ENCODE results near the gene CALHM3. TPM values are rescaled to one million over a fixed set of nuclear protein-coding genes. Genes with fewer than 3 reads are reported as not detected.
A peak's percentile ranks its signal among the peaks of the same experiment; 100 is the strongest.
"Not testable (repeated sequence)": the region's sequence is repeated elsewhere in the genome, so short reads cannot be mapped to it uniquely, and the experiment has no call there.

The CALHM3 gene
- total RNA-seq, 1 experiment from 2014 or later, result 0.13 TPM

DNA sequence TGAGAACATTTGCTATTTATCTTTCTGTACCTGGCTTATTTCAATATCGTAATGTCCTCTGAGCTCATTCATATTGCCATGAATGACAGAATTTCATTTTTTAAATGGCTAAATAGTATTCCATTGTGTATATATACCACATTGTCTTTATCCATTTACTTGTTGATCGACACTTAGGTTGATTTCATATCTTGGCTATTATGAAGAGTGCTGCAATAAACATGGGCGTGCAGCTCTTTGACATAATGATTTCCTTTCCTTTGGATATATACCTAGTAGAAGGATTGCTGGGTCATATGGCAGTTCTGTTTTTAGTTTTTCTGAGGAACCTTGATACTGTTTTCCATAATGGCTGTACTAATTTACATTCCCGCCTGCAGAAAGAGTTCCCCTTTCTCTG, 44.6 kb upstream of the CALHM3 start:
- peaks cover 6% of the 10 kb centered on the region for H3K36me3 Mint-ChIP-seq
- H3K27me3 Mint-ChIP-seq (ENCODE audit: low read depth), result peaks cover 1% of the 10 kb centered on the region; the same call in 1 of the 2 replicates
- peaks cover 30% of the 10 kb centered on the region for H3K4me1 Mint-ChIP-seq
- DNase-seq (ENCODE audit: low spot score), result no peak
- no peak for ATAC-seq
- peaks cover 22% of the 10 kb centered on the region for H3K9me3 Mint-ChIP-seq
- ChIA-PET POLR2A (no interaction called here), CTCF (interaction anchor here (1.7 kb wide), 1 partner anchor 19 kb away, joined by 6 read pairs; no protein-coding TSS in a partner anchor)
- no peak for TF ChIP-seq ESRRA (CRISPR knock-in tag; IDR thresholded peaks at IDR 0.05; ENCODE audit: borderline replicate concordance)
- TF ChIP-seq GABPB1 (CRISPR knock-in tag; IDR thresholded peaks at IDR 0.05), result no peak
- TF ChIP-seq NR1H2 (CRISPR knock-in tag; IDR thresholded peaks at IDR 0.05), result no peak
- TF ChIP-seq ATF1 (CRISPR knock-in tag; IDR thresholded peaks at IDR 0.05), result no peak
- TF ChIP-seq NR3C1 (CRISPR knock-in tag; conservative IDR thresholded peaks at IDR 0.05; ENCODE audit: low read depth), result no peak
- TF ChIP-seq, protein P1, sequence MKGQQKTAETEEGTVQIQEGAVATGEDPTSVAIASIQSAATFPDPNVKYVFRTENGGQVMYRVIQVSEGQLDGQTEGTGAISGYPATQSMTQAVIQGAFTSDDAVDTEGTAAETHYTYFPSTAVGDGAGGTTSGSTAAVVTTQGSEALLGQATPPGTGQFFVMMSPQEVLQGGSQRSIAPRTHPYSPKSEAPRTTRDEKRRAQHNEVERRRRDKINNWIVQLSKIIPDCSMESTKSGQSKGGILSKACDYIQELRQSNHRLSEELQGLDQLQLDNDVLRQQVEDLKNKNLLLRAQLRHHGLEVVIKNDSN (CRISPR knock-in tag; IDR thresholded peaks at IDR 0.05), result no peak
- TF ChIP-seq EMX1 (CRISPR knock-in tag; IDR thresholded peaks at IDR 0.05), result no peak
- TF ChIP-seq, protein P2, sequence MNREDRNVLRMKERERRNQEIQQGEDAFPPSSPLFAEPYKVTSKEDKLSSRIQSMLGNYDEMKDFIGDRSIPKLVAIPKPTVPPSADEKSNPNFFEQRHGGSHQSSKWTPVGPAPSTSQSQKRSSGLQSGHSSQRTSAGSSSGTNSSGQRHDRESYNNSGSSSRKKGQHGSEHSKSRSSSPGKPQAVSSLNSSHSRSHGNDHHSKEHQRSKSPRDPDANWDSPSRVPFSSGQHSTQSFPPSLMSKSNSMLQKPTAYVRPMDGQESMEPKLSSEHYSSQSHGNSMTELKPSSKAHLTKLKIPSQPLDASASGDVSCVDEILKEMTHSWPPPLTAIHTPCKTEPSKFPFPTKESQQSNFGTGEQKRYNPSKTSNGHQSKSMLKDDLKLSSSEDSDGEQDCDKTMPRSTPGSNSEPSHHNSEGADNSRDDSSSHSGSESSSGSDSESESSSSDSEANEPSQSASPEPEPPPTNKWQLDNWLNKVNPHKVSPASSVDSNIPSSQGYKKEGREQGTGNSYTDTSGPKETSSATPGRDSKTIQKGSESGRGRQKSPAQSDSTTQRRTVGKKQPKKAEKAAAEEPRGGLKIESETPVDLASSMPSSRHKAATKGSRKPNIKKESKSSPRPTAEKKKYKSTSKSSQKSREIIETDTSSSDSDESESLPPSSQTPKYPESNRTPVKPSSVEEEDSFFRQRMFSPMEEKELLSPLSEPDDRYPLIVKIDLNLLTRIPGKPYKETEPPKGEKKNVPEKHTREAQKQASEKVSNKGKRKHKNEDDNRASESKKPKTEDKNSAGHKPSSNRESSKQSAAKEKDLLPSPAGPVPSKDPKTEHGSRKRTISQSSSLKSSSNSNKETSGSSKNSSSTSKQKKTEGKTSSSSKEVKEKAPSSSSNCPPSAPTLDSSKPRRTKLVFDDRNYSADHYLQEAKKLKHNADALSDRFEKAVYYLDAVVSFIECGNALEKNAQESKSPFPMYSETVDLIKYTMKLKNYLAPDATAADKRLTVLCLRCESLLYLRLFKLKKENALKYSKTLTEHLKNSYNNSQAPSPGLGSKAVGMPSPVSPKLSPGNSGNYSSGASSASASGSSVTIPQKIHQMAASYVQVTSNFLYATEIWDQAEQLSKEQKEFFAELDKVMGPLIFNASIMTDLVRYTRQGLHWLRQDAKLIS (CRISPR knock-in tag; IDR thresholded peaks at IDR 0.05; ENCODE audit: borderline replicate concordance), result no peak
- no peak for TF ChIP-seq SMAD4 (CRISPR knock-in tag; IDR thresholded peaks at IDR 0.05)
- TF ChIP-seq, protein P3, sequence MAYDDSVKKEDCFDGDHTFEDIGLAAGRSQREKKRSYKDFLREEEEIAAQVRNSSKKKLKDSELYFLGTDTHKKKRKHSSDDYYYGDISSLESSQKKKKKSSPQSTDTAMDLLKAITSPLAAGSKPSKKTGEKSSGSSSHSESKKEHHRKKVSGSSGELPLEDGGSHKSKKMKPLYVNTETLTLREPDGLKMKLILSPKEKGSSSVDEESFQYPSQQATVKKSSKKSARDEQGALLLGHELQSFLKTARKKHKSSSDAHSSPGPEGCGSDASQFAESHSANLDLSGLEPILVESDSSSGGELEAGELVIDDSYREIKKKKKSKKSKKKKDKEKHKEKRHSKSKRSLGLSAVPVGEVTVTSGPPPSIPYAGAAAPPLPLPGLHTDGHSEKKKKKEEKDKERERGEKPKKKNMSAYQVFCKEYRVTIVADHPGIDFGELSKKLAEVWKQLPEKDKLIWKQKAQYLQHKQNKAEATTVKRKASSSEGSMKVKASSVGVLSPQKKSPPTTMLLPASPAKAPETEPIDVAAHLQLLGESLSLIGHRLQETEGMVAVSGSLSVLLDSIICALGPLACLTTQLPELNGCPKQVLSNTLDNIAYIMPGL (CRISPR knock-in tag; IDR thresholded peaks at IDR 0.05), result no peak
- no peak for TF ChIP-seq TEAD4 (CRISPR knock-in tag; IDR thresholded peaks at IDR 0.05)
- TF ChIP-seq, protein P4, sequence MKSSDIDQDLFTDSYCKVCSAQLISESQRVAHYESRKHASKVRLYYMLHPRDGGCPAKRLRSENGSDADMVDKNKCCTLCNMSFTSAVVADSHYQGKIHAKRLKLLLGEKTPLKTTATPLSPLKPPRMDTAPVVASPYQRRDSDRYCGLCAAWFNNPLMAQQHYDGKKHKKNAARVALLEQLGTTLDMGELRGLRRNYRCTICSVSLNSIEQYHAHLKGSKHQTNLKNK (CRISPR knock-in tag; IDR thresholded peaks at IDR 0.05), result no peak
- TF ChIP-seq FOXK1 (CRISPR knock-in tag; IDR thresholded peaks at IDR 0.05), result no peak
- TF ChIP-seq SOX15 (CRISPR knock-in tag; IDR thresholded peaks at IDR 0.05), result no peak
- no peak for TF ChIP-seq OVOL2 (CRISPR knock-in tag; IDR thresholded peaks at IDR 0.05; ENCODE audit: borderline replicate concordance)
- H3K4me3 Mint-ChIP-seq, result no peak overlapping the region
- H3K27ac Mint-ChIP-seq, result no peak overlapping the region

DNA sequence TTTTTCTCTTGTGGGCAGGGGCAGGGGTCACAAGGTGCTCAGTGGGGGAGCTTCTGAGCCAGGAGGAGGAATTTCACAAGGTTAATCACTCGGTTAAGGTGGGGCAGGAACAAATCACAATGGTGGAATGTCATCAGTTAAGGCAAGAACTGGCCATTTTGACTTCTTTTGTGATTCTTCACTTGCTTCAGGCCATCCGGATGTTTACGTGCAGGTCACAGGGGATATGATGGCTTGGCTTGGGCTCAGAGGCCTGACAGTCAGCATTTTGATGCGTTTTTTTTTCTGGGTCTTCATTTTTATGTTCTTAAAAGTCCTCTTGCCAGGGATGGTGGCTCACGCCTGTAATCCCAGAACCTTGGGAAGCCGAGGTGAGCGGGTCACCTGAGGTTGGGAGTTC, 43.0 kb upstream of the CALHM3 start:
- Mint-ChIP-seq H3K9me3 (peaks cover 19% of the 10 kb centered on the region), H3K4me1 (peaks cover 25% of the 10 kb centered on the region)
- H3K27ac Mint-ChIP-seq; ATAC-seq; H3K27me3 Mint-ChIP-seq (ENCODE audit: low read depth); CTCF ChIA-PET; DNase-seq (ENCODE audit: low spot score); H3K36me3 Mint-ChIP-seq; H3K4me3 Mint-ChIP-seq: not testable (repeated sequence)
- POLR2A ChIA-PET, result interaction anchor here (0.7 kb wide), 1 partner anchor 27 kb away, joined by 3 read pairs; no protein-coding TSS in a partner anchor

DNA sequence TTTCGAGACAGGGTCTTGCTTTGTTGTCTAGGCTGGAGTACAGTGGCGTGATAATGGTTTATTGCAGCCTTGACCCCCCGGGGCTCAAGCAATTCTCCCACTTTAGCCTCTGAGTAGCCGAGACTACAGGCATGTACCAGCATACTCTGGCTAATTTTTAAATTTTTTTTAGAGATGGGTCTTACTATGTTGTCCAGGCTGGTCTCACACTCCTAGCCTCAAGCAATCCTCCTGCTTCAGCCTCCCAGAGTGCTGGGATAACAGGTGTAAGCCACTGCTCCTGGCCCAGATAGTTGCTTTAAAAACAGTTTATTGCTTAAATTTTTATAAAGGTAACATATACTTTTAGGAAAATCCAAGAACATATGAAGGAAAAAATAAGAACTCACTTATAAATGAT, 40.8 kb upstream of the CALHM3 start:
- ATAC-seq (no peak), DNase-seq (ENCODE audit: low spot score) (no peak)
- TF ChIP-seq ZNF121 (CRISPR knock-in tag; IDR thresholded peaks at IDR 0.05), result peak; percentile 73; the same call in 1 of the 2 replicates
- no peak for TF ChIP-seq CREB1 (CRISPR knock-in tag; IDR thresholded peaks at IDR 0.05)
- TF ChIP-seq, protein P5, sequence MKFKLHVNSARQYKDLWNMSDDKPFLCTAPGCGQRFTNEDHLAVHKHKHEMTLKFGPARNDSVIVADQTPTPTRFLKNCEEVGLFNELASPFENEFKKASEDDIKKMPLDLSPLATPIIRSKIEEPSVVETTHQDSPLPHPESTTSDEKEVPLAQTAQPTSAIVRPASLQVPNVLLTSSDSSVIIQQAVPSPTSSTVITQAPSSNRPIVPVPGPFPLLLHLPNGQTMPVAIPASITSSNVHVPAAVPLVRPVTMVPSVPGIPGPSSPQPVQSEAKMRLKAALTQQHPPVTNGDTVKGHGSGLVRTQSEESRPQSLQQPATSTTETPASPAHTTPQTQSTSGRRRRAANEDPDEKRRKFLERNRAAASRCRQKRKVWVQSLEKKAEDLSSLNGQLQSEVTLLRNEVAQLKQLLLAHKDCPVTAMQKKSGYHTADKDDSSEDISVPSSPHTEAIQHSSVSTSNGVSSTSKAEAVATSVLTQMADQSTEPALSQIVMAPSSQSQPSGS (CRISPR knock-in tag; IDR thresholded peaks at IDR 0.05; ENCODE audit: borderline replicate concordance, low read depth), result no peak
- Mint-ChIP-seq H3K4me1 (peaks cover 25% of the 10 kb centered on the region), H3K4me3 (no peak overlapping the region), H3K27ac (no peak overlapping the region), H3K36me3 (peaks cover 6% of the 10 kb centered on the region), H3K9me3 (peaks cover 14% of the 10 kb centered on the region), H3K27me3 (ENCODE audit: low read depth) (no peaks in the 10 kb centered on the region)
- ChIA-PET POLR2A (no interaction called here), CTCF (no interaction called here)

Data from WTC11 (cell line).